ENCODE measurements around the gene ZNF438.

GRCh38 chr10:31031558-31032257 lies at the start of gene ZNF438:
- TF ChIP-seq CTCF (IDR thresholded peaks at IDR 0.05) (peak; percentile 59 to 92 (median 82)), POLR2A (IDR thresholded peaks at IDR 0.05) (peak; percentile 48 to 61)

Data from Peyer's patch (tissue), 4 donors.